ENCODE measurements around the gene PDE1A.
"Not testable (repeated sequence)": the region's sequence is repeated elsewhere in the genome, so short reads cannot be mapped to it uniquely, and the experiment has no call there.

The PDE1A gene

GRCh38 chr2:182351427-182351826 is 75.4 kb downstream of the PDE1A start:
- DNase-seq = no peak

GRCh38 chr2:182349268-182349667 is 77.6 kb downstream of the PDE1A start:
- DNase-seq = no peak

DNA sequence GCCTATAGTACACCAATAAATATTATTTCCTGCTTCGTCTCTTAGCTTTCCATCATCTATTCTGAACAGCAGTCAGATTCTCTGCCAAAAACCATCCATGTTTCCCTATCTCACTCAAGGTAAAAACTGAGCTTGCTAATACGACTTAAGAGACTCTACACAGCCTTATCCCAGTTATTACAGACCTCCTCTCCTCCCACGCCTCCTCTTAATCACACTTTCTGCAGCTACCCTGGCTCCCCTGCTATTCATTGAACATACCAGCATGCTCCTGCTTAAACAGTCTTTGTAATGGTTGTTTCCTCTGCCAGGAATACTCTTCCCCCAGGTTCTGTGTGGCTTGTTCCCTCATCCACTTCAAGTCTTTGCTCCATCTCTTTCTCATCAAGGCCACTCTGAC is 81.5 kb downstream of the PDE1A start:
- no peak for DNase-seq

DNA sequence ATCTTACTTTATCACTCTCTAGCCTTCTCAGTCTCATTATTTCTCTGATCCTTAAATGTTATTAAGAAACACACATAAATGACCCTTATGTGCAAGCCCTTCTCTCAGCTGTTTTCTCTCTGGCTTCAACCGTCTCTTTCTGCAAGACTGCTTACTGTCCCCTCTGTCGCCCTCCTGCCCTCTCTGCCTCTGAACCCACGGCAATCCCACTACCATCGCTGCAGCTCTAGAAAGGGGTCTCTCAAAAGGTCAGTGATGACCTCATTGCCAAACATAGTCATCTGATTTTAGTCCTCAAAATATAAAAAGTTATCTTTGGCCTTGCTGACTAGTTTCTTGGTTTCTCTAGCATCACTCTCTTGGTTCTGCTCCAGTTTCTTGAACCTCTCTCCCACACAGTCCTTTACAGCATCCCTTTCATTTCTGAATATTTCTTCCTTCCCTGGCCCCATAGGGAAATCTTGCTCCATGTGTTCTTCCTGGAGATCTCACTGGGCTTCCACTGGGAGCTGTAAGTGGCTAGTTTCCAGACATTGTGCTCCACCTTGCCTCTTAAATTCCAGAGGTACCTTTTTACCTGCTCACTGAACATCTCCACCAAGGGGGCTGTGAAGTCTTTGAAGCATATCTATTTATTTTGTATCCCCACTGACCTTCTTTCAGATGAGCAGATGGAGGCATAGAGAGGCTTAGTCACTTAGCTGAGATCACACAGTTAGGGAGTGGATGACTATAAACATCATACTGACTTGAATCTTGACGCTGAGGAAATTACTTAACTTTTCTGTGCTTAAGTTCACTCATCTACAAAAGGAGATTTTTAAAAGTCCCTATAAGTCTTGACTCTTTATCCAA is 96.2 kb downstream of the PDE1A start:
- DNase-seq = no peak

GRCh38 chr2:182324665-182325064 is 102.2 kb downstream of the PDE1A start:
- DNase-seq = no peak

- DNase-seq = no peak
These were observed 105.7 kb downstream of the PDE1A start for GRCh38 chr2:182321096-182321495.

GRCh38 chr2:182319556-182320505 is 107.0 kb downstream of the PDE1A start:
- no peak for DNase-seq

GRCh38 chr2:182318466-182319220 is 108.2 kb downstream of the PDE1A start:
- no peak for DNase-seq

DNA sequence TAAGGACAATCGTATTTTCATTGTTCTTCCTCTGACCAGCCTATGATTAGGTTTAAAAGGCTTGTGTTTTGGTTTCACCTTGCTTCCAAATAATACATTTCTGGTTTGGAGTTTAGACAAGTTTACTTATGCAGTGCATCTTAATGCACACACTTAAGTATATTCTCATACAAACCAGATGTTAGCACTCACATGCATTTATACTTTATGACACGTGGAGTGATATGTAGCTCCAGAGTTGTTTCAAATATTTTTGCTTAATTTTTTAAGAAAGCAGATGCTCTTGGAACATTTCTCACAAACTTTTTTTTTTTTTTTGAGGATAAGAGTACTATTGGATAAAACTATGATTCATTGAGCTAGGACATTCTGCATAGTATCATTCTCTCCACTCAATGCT is 109.9 kb downstream of the PDE1A start:
- DNase-seq = no peak

DNA sequence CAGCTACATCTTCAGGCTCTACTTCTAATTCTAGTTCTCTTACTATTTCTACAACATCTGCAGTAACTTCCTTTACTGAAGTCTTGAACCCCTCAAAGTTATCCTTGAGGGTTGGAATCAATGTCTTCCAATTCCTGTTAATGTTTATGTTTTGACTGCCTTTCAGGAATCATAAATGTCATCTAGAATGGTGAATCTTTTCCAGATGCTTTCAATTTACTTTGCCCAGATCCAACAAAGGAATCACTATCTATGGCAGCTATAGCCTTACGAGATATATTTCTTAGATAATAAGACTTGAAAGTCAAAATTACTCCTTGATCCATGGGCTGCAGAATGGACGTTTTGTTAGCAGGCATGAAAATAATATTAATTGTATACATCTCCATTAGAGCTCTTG is 123.9 kb downstream of the PDE1A start:
- DNase-seq = no peak

DNA sequence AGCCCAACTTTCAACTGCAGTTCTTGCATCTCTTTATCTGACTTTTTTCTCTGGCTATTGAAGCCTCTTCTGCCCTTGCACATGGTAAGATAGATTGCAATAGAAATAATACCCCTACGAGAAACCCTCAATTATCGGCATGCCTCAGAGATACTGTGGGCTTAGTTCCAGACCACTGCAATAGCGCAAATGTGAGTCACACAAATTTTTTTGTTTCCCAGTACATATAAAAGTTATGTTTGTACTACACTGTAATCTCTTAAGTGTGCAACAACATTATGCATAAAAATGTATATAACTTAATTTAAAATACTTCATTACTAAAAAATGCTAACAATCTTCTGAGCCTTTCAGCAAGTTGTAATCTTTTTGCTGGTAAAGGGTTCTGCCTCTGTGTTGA is 124.7 kb downstream of the PDE1A start:
- DNase-seq = no peak

DNA sequence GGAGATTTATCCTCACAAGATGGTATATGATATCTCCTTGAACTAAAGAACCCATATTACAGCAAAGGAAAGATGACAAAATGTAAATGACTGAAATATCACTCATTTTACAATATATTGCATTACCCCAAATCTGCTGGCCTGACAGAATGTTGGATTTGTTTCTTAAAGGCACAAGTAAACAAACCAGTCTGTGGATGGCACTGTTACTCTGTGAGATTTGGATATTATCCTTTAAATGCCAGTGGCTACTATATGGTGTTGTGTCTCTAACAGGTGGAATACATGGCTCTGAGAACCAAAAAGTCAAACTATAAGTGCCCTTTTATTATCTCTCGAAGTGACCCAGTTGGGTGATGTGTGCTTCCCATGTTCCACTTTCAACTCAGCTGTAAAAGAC is 125.7 kb downstream of the PDE1A start:
- DNase-seq = no peak

DNA sequence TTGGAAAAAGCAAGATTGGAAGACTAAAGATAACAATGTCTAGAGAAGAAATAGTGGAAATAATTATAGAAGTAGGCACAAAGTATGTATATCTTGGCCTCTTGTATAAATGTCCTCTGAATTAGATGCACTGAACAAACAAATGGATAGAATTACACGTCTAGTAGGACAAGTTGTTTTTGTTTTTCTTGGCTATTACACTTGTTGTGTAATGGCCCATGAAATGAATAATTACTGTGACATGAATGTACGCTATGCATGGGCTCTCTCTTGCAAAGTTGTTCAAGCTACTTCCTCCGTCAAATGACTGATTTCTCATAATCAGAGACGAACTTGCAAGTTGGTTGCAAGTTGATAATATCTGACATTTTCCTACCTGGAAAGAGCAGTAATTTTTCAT is 126.2 kb downstream of the PDE1A start:
- DNase-seq = no peak

GRCh38 chr2:182299632-182300031 is 127.2 kb downstream of the PDE1A start:
- no peak for DNase-seq

DNA sequence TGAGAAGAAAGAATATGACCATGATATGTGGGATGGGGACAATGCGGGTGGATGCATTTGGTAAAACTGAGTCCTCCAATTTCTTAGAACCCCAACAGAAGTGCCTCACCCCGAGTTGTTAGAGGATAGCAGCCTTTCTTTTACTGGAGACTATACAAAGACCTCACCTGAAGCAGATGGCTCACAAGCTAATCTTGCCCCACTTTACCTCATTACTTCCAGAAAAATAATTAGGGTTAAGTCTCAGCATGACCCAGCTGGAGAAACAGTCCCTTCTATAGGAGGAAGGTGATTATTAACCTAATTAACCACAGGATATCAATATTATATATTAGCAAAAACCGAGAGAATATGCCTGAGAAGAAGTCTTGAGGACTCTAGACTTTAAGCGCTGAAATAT is 128.4 kb downstream of the PDE1A start:
- DNase-seq = no peak

DNA sequence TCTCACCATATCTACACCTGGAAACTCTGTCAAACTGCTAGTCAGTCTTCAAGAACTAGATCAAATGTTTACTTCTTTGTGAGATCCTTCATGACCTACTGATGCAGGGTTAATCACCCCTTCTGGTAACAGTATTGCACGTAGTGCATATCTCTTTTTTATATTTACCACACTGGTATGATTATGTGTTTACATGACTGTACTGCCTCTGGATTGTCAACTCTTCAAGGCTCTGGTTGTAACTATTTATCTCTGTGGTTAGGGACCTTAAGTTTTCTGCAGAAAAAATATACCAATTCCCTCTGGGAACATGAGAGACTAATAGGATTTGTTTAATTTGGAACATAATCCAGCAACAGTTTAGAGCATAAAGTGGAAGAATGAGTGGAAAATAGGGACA is 135.5 kb downstream of the PDE1A start:
- DNase-seq = no peak

DNA sequence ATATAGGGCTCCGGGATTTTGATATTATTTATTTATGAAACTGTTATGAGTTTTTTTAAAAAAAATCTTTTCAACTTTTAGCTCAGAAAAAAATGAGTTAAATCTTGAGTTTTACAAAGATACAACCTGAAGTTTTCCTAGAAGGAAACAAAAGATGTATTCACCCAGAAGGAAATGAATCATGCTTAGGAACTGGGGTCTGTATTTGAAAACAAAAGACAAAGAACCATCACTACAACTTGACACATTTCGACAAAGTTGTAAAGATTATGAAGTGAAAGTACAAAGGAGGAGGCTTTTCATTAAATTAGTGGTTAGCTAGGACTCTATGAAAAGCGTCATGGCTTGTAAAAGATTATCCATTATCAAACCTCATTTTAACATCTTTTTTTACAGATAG is 143.3 kb downstream of the PDE1A start:
- no peak for DNase-seq

GRCh38 chr2:182281276-182281675 is 145.6 kb downstream of the PDE1A start:
- no peak for DNase-seq

- no peak for DNase-seq
These were observed 146.7 kb downstream of the PDE1A start for GRCh38 chr2:182280118-182280517.

- not testable (repeated sequence) for DNase-seq
These were observed 150.2 kb downstream of the PDE1A start for GRCh38 chr2:182276662-182277061.

GRCh38 chr2:182267971-182268370 is 158.9 kb downstream of the PDE1A start:
- no peak for DNase-seq

GRCh38 chr2:182266909-182267308 is 159.9 kb downstream of the PDE1A start:
- no peak for DNase-seq

GRCh38 chr2:182265718-182266117 is 161.1 kb downstream of the PDE1A start:
- DNase-seq = no peak
